ENCODE data around the gene SPRR4.

SPRR4 gene

DNA sequence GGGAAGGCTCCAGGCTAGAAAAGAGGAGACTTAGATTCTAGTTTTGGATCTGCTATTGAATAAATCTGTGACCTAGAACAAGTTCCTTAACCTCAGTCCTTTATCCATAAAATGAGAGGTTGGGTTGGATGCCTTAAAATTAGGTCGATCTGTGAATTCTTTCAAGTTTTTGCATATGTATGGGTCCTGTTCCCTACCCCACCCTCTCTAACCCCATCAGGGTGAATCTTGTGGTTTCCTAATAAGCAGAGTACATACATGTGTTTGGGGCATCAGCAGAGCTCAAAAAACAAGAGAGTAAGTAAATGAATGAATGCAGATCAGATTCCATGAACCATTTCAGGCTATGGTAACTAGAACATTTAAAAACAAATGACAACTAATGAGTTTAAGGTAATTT, 6.2 kb downstream of the SPRR4 start:
- DNase-seq (no peak), ATAC-seq (replicated peaks) (no peak)
- no peaks in the 10 kb centered on the region for H3K4me1 Mint-ChIP-seq (ENCODE audit: low read depth in 2 of 2)
- H3K4me3 Mint-ChIP-seq: no peak overlapping the region
- no peak overlapping the region for H3K27ac Mint-ChIP-seq
- H3K27me3 Mint-ChIP-seq: peaks cover 58 to 66% of the 10 kb centered on the region in 2 donors
- no peaks in the 10 kb centered on the region for H3K9me3 Mint-ChIP-seq
- no peaks in the 10 kb centered on the region for H3K36me3 Mint-ChIP-seq (ENCODE audit: insufficient read depth)

DNA sequence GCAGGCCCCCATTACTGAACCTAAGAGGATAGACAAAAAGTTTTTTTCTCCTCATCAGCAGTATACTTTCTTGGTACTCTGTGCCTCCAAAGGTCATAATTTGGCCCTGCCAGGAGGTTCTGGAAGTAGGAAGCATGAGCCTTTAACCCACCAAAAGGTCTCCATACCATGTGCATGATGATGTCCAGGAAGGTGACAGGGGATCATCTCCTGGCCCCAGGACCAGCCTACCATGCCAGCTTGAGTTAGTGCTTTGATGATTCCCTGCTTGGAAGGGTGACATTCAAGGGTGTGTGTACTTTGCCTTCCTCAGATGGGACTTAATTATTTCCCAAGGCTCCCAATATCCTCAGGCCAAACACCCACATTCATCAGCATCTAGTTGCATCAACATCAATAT, 7.2 kb downstream of the SPRR4 start:
- no peak overlapping the region for H3K27ac Mint-ChIP-seq
- DNase-seq (no peak), ATAC-seq (replicated peaks) (no peak)
- no peak overlapping the region for H3K4me3 Mint-ChIP-seq
- no peaks in the 10 kb centered on the region for H3K4me1 Mint-ChIP-seq (ENCODE audit: low read depth in 2 of 2)
- H3K36me3 Mint-ChIP-seq (ENCODE audit: insufficient read depth): no peaks in the 10 kb centered on the region
- peaks cover 56 to 66% of the 10 kb centered on the region in 2 donors for H3K27me3 Mint-ChIP-seq
- H3K9me3 Mint-ChIP-seq: no peaks in the 10 kb centered on the region

DNA sequence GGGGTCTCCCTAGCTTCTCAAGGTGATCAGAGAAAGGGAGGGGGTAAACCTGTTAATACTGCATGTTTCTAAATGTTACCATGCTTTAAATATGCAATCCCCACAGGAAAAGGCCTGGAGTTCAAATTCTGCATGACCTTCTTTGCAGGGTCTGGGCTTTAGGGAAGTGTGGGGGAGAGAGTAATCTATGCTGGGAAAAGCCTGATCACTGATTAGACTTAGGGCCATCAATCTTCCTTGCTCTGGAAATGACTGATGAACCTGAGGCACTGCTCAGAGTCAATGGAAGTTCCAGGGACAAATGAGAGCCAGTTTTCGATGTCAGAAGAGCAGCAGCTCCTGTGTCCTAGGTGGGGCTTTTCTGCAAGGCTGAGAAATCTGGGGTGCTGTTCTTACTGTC, 10.2 kb downstream of the SPRR4 start:
- DNase-seq (no peak), ATAC-seq (replicated peaks) (no peak)
- no peaks in the 10 kb centered on the region for H3K9me3 Mint-ChIP-seq
- no peaks in the 10 kb centered on the region for H3K4me1 Mint-ChIP-seq (ENCODE audit: low read depth in 2 of 2)
- H3K27me3 Mint-ChIP-seq: peaks cover 48 to 59% of the 10 kb centered on the region in 2 donors
- no peak overlapping the region for H3K4me3 Mint-ChIP-seq
- H3K36me3 Mint-ChIP-seq (ENCODE audit: insufficient read depth): no peaks in the 10 kb centered on the region
- H3K27ac Mint-ChIP-seq: no peak overlapping the region

DNA sequence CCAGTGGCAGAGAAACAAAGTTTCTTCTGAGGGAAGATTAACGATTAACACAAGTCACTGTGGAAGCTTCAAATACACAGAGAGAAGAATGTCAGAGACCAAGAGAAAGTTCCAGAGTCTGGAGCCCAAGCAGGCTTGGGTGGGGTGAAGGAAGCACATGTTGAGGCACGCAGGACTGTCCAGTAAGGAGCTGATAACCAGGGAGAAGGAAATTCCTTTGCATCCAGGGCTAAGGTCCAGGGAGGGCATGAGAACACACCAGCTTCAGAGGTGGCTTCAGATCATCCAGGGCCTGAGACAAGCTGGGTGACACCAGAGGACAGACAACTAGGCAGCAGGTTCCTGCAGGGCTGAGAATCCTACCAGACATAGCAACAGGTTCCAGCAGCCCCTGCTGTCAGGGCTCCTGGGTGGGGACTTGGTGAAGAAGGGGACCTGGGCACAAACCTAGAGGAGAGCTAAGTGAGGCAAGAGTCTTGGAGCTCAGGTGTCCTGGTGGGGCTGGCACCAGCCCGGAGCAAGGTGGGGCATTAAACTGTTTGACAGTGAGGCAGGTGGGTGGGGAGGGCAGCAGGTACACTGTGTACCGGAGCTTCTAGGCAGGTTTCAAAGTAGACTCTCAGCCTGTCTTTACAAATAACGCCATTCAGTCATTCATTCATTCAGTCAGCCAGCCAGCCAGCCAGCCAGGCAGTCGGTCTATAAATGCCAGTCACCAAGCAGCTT, 10.9 kb downstream of the SPRR4 start:
- DNase-seq (no peak), ATAC-seq (replicated peaks) (no peak)
- Mint-ChIP-seq H3K4me1 (ENCODE audit: low read depth in 2 of 2) (no peaks in the 10 kb centered on the region), H3K9me3 (peaks cover 0 to 3% of the 10 kb centered on the region in 2 donors), H3K36me3 (ENCODE audit: insufficient read depth) (no peaks in the 10 kb centered on the region), H3K27ac (no peak overlapping the region), H3K4me3 (no peak overlapping the region), H3K27me3 (peaks cover 46 to 66% of the 10 kb centered on the region in 2 donors)

DNA sequence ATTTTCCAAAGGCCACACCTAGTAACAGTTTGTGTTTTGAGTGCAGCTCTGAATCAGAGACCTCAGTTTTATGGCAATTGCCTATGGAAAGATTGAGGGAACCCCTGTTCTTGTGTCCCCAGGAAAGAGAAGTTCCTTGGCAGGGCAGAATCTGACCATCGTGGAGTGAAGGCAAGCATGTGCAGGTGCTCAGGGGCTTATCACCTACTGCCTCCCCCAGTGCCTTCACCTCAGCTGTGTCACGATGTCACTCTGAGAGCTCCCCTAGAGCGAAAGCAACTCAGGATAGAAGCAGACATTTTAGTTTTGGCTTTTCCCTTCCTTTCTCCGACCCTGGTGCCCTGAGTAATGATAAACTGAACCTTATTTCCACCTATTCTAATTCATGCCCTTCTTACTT, 11.6 kb downstream of the SPRR4 start:
- ATAC-seq (replicated peaks): no peak
- Mint-ChIP-seq H3K27me3 (peaks cover 50 to 71% of the 10 kb centered on the region in 2 donors), H3K36me3 (ENCODE audit: insufficient read depth) (no peaks in the 10 kb centered on the region)

DNA sequence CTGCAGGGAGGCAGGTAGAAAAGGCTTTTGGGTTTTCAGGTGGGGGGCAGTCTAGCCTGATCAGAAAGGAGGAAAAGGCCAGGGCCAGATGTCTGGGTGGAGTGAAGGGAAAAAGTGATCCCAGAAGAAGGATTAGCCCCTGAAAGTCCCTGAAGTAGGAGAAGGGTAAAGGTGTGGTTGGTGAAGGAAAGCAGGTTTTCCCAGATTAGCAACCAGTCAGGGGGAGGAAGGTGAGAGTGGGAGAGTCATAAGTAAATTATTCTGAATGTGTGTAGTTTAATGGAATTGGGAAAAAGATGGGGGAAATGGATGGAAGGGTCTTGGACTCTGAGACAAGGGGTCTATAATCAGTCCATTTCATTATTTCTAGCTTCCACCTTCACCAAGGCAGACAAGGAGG, 12.8 kb downstream of the SPRR4 start:
- Mint-ChIP-seq H3K27me3 (peaks cover 53 to 69% of the 10 kb centered on the region in 2 donors), H3K36me3 (ENCODE audit: insufficient read depth) (no peaks in the 10 kb centered on the region), H3K4me1 (ENCODE audit: low read depth in 2 of 2) (no peaks in the 10 kb centered on the region), H3K4me3 (no peak overlapping the region), H3K27ac (no peak overlapping the region), H3K9me3 (peaks cover 0 to 7% of the 10 kb centered on the region in 2 donors)
- DNase-seq: no peak
- no peak for ATAC-seq (replicated peaks)

More for the DNA sequence above, 11.6 kb downstream of the SPRR4 start:
- Mint-ChIP-seq H3K4me3 (no peak overlapping the region), H3K4me1 (ENCODE audit: low read depth in 2 of 2) (no peaks in the 10 kb centered on the region), H3K9me3 (peaks cover 0 to 7% of the 10 kb centered on the region in 2 donors), H3K27ac (no peak overlapping the region)
- DNase-seq: no peak

DNA sequence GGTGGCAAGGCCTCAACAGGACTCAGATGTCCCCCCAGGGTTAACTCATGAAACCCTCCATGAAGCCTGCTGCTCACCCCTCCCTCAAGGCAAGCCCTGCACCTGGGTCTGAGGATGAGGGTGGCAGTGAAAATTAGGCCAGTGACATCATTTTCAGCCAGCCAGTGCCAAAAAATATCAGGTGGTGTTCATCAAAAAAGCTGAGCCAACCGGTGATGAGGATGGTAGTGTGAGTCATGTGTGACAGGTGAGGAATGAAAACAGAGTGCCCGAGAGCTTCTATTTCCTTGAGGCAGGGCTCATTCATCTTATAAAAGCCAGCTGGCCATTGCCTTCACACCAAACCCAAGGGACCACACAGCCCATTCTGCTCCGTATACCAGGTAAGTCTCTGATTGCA, 13.3 kb downstream of the SPRR4 start, which contains the start of gene SPRR1A:
Gene SPRR1A, plus strand, starts transcription at position 339 of the 400 bp plus-strand sequence. CDS start 1,150 bp downstream, outside the sequence.
- peaks cover 0 to 7% of the 10 kb centered on the region in 2 donors for H3K9me3 Mint-ChIP-seq
- H3K4me3 Mint-ChIP-seq: no peak within 1 kb of the TSS
- H3K36me3 Mint-ChIP-seq (ENCODE audit: insufficient read depth): no peaks in the 10 kb centered on the region
- ATAC-seq (replicated peaks): no peak
- no peak for DNase-seq
- H3K27me3 Mint-ChIP-seq: peaks cover 58 to 74% of the 10 kb centered on the region in 2 donors
- no peak within 1 kb of the TSS for H3K27ac Mint-ChIP-seq
- no peaks in the 10 kb centered on the region for H3K4me1 Mint-ChIP-seq (ENCODE audit: low read depth in 2 of 2)

DNA sequence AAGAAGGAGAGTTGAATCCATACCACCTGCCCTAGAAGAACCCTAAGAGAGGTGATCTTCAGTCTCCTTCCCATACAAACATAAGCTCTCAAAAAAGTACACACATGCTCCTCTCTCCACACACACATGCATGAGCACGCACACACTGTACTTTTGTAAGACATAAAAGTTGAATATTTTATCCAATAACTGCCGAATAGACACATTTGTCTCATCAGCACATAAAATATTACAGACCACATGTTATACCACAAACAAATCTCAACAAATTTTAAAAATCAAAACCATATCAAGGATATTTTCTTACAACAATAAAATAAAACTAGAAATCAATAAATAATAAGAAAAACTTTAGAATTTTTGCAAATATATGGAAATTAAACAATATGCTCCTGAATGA, 16.1 kb downstream of the SPRR4 start:
- Mint-ChIP-seq H3K27me3 (peaks cover 47 to 51% of the 10 kb centered on the region in 2 donors), H3K9me3 (peaks cover 0 to 7% of the 10 kb centered on the region in 2 donors)
- no peak for DNase-seq

DNA sequence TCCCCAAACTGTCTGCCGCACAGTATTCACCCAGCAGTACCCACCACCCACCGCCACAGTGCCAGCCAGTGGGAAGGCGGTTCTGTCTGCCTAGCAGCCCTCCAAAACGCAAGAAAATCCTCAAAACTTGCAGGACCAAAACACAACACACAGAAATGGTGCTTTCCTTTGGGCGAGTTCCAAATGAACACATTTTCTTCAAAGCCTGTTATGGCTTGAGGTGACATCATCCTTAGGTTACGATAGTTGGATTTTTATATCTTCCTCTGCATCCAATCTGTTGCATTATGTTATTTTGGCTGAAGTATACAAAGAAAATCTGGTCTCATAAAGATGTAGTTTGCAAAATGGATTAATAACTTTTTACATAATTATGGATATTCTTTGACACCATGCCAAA, 22.7 kb downstream of the SPRR4 start:
- Mint-ChIP-seq H3K36me3 (ENCODE audit: insufficient read depth) (no peaks in the 10 kb centered on the region), H3K27me3 (peaks cover 20 to 56% of the 10 kb centered on the region in 2 donors)

More for the DNA sequence above, 16.1 kb downstream of the SPRR4 start:
- Mint-ChIP-seq H3K4me1 (ENCODE audit: low read depth in 2 of 2) (no peaks in the 10 kb centered on the region), H3K4me3 (no peak overlapping the region), H3K36me3 (ENCODE audit: insufficient read depth) (no peaks in the 10 kb centered on the region), H3K27ac (no peak overlapping the region)
- no peak for ATAC-seq (replicated peaks)

DNA sequence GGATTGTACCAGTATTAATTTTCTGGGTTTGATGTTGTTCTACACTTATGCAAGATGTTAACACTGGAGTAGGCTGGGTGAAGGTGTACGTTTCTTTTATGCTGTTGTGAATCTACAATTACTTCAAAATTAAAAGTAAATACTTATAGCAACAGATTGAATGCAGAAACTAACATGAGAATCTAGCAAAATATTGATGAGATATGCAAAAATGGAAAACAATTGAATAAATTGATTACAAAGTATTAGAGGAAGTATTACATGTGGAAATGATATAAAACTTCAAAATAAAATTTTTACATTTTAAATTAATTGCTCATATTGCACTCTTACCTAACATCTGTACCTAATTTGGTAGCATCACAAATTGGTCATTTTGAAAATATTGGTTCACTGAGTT, 25.4 kb downstream of the SPRR4 start:
- Mint-ChIP-seq H3K27ac (no peak overlapping the region), H3K4me3 (no peak overlapping the region), H3K9me3 (no peaks in the 10 kb centered on the region), H3K27me3 (peaks cover 29 to 58% of the 10 kb centered on the region in 2 donors), H3K36me3 (ENCODE audit: insufficient read depth) (no peaks in the 10 kb centered on the region), H3K4me1 (ENCODE audit: low read depth in 2 of 2) (no peaks in the 10 kb centered on the region)
- DNase-seq (no peak), ATAC-seq (replicated peaks) (no peak)

More for the DNA sequence above, 22.7 kb downstream of the SPRR4 start:
- H3K27ac Mint-ChIP-seq: no peak overlapping the region
- H3K4me1 Mint-ChIP-seq (ENCODE audit: low read depth in 2 of 2): no peaks in the 10 kb centered on the region
- no peaks in the 10 kb centered on the region for H3K9me3 Mint-ChIP-seq
- ATAC-seq (replicated peaks): no peak
- no peak for DNase-seq
- no peak overlapping the region for H3K4me3 Mint-ChIP-seq

DNA sequence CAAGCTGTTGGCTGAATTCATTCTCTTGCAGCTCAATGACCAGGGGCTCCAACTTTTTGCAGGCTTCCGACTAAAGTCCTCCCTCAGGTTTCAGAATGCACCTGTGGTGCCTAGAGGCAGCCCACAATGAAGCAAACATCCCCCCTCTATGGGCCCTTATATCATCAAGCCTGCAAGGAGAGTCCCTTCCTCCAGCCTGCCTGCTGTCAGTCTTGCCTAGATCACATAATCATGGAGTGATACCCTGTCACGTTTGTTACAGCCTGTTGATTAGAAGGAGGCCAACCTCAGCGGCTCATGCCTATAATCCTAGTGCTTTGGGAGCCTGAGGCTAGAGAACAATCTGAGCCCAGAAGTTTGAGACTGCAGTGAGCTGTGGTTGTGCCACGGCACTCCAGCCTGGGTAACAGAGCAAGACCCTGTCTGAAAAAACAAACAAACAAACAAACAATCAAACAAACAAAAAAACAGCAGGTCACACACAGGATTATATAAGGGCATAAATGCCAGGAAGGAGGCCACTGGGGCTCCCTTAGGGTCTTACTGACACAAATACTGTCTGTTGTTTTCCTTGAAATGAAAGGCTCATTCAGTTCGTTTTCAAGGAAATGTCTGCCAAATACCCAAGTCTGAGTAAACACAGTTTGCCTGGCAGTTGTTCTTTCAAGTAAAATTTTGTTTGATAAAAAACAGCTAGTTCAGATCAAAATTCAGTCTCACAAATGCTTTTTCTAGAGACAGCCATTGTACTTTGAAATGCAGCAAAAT, 26.4 kb downstream of the SPRR4 start:
- Mint-ChIP-seq H3K27me3 (peaks cover 39 to 59% of the 10 kb centered on the region in 2 donors), H3K4me3 (no peak overlapping the region), H3K36me3 (ENCODE audit: insufficient read depth) (no peaks in the 10 kb centered on the region), H3K27ac (no peak overlapping the region), H3K4me1 (ENCODE audit: low read depth in 2 of 2) (no peaks in the 10 kb centered on the region), H3K9me3 (no peaks in the 10 kb centered on the region)
- ATAC-seq (replicated peaks) (no peak), DNase-seq (no peak)

DNA sequence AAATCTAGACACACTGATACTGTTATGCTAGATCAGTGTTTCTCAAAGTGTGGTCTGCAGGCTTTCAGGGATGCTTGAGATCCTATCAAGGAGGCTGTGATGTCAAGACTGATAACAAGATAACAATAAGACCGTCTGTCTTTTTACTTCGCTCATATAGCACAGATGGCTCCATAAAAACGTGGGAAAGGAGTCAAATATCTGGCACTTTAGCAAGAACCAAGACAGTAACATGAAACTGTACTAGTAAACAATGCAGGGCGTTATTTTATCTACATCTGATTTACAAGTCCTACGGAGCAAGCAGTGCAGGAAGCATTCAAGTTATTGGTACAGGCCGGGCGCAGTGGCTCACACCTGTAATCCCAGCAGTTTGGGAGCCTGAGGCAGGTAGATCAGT, 27.5 kb downstream of the SPRR4 start:
- no peaks in the 10 kb centered on the region for H3K36me3 Mint-ChIP-seq (ENCODE audit: insufficient read depth)
- H3K9me3 Mint-ChIP-seq: no peaks in the 10 kb centered on the region
- no peaks in the 10 kb centered on the region for H3K4me1 Mint-ChIP-seq (ENCODE audit: low read depth in 2 of 2)
- peaks cover 41 to 58% of the 10 kb centered on the region in 2 donors for H3K27me3 Mint-ChIP-seq
- DNase-seq (no peak), ATAC-seq (replicated peaks) (no peak)
- no peak overlapping the region for H3K4me3 Mint-ChIP-seq
- H3K27ac Mint-ChIP-seq: no peak overlapping the region

DNA sequence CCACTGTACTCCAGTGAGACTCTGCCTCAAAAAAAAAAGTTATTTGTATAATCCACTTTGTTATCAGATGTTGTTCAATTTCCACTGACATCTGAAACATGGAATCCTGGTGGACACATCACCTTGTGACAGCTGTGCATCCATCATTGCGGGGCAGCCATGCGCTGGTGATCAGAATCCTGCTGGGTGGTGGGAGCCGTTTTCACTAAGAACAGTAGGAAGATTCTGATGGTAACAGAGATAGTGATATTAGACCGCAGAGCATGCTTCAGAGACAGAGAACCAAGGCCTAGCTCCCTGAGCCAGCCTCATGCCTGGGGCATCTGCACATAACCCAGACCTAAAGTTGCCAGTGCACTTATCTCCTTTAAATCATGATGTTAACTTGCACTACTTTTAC, 28.0 kb downstream of the SPRR4 start:
- peaks cover 36 to 53% of the 10 kb centered on the region in 2 donors for H3K27me3 Mint-ChIP-seq
- ATAC-seq (replicated peaks) (no peak), DNase-seq (no peak)
- no peak overlapping the region for H3K27ac Mint-ChIP-seq
- no peak overlapping the region for H3K4me3 Mint-ChIP-seq
- no peaks in the 10 kb centered on the region for H3K9me3 Mint-ChIP-seq
- H3K4me1 Mint-ChIP-seq (ENCODE audit: low read depth in 2 of 2): no peaks in the 10 kb centered on the region
- no peaks in the 10 kb centered on the region for H3K36me3 Mint-ChIP-seq (ENCODE audit: insufficient read depth)

DNA sequence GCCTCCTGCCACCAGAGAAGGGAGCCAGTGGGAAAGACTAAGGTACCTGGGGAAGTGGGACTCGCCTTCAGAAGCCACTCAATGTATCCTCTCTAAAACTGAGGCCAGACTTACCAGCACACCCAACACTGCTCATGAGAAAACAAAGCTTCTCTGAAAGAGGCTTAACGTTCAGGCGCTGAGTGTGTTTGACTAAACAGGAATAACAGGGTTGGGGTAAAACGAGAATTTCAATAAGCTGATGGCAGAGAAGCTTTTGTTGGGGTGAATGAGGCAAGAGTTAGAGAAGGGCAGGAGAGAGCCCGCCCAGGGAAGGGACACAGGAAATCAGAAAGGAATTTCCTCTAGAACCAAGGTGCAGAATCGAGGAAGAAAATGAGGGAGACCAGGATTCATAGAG, 29.4 kb downstream of the SPRR4 start:
- Mint-ChIP-seq H3K4me1 (ENCODE audit: low read depth in 2 of 2) (no peaks in the 10 kb centered on the region), H3K9me3 (no peaks in the 10 kb centered on the region), H3K4me3 (no peak overlapping the region), H3K27ac (no peak overlapping the region), H3K36me3 (ENCODE audit: insufficient read depth) (no peaks in the 10 kb centered on the region), H3K27me3 (peaks cover 36 to 59% of the 10 kb centered on the region in 2 donors)
- DNase-seq: no peak
- no peak for ATAC-seq (replicated peaks)

Measured in effector memory CD8-positive, alpha-beta T cell (primary cell).